Stimulated activated CD8-positive, alpha-beta memory T cell treated with anti-CD3 and anti-CD28 coated beads, Interleukin-15, amount 100 ng/mL, for 24 hours (primary cell): ENCODE results near the gene PARL.

Experiments used
- DNase-seq: peaks from one replicate; pipeline ENCODE4 v3.0.0-alpha.2; 2020; ENCODE audit warnings: low read depth

Gene PARL

GRCh38 chr3:183854318-183855035 lies 30.2 kb downstream of the PARL start:
- no peak for DNase-seq

- DNase-seq = no peak
Measured at GRCh38 chr3:183845608-183846288, 38.9 kb downstream of the PARL start.

GRCh38 chr3:183845090-183845489 lies 39.6 kb downstream of the PARL start:
- DNase-seq = no peak

- DNase-seq = no peak
Measured at GRCh38 chr3:183844606-183845005, 40.1 kb downstream of the PARL start.

GRCh38 chr3:183839751-183840150 lies 44.9 kb downstream of the PARL start:
- no peak for DNase-seq

- no peak for DNase-seq
Measured at GRCh38 chr3:183837894-183838293, 46.8 kb downstream of the PARL start.

- no peak for DNase-seq
Measured at GRCh38 chr3:183837390-183837789, 47.3 kb downstream of the PARL start.

GRCh38 chr3:183833516-183833915 lies 51.2 kb downstream of the PARL start:
- DNase-seq = no peak

GRCh38 chr3:183830187-183830586 lies 54.5 kb downstream of the PARL start:
- DNase-seq = no peak

- no peak for DNase-seq
Measured at GRCh38 chr3:183829466-183829865, 55.2 kb downstream of the PARL start.

- no peak for DNase-seq
Measured at GRCh38 chr3:183828538-183828870, 56.2 kb downstream of the PARL start.

- no peak for DNase-seq
Measured at GRCh38 chr3:183827809-183828537, 56.7 kb downstream of the PARL start.

- no peak for DNase-seq
Measured at GRCh38 chr3:183826448-183827250, 58.0 kb downstream of the PARL start.

GRCh38 chr3:183825456-183826161 lies 59.1 kb downstream of the PARL start, which contains the start of gene MAP6D1:
Gene MAP6D1 (minus strand): TSS chr3:183825577. CDS start chr3:183825547, 30 bp downstream.
- no peak for DNase-seq

GRCh38 chr3:183824761-183825455 lies 59.8 kb downstream of the PARL start:
- DNase-seq = no peak

GRCh38 chr3:183823963-183824362 lies 60.7 kb downstream of the PARL start:
- no peak for DNase-seq

GRCh38 chr3:183822631-183823030 lies 62.0 kb downstream of the PARL start:
- no peak for DNase-seq

- no peak for DNase-seq
Measured at GRCh38 chr3:183819831-183820230, 64.8 kb downstream of the PARL start.

- no peak for DNase-seq
Measured at GRCh38 chr3:183818706-183819624, 65.7 kb downstream of the PARL start.
